ENCODE measurements around the gene CCDC50.

DNA sequence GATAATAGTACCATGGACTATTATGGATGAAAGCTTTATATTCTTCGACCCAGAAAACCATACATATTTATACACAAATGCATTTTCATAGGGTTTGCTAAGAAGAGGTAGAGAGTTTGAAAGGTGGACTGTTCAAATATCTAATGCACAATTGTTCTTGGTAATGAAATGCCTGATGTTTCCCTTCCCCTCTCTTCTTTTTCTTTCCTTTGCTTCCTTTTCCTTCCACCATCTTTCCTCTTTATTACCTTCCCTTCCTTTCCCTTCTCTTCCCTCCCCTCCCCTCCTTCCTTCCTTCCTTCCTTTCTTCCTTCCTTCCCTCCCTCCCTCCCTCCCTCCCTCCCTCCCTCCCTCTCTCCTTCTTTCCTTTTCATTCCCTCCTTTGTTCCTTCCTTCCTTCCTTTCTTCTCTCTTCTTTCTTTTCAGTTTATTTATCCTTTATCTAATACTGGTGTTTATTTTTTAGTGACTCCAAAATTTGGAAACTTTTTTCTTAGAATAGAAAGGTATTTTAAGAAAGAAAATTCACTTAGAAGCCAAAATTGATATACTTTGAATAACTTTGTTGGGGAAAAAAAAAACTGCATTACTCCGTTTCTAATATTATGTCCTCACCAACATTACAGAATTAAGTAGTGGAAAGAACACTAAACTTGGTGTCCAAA is 109.1 kb downstream of the CCDC50 start:
- no peak for TF ChIP-seq EZH2 (IDR thresholded peaks at IDR 0.05; ENCODE audit: borderline replicate concordance, low read depth, low read length, severe bottlenecking)
- TF ChIP-seq, protein P1, sequence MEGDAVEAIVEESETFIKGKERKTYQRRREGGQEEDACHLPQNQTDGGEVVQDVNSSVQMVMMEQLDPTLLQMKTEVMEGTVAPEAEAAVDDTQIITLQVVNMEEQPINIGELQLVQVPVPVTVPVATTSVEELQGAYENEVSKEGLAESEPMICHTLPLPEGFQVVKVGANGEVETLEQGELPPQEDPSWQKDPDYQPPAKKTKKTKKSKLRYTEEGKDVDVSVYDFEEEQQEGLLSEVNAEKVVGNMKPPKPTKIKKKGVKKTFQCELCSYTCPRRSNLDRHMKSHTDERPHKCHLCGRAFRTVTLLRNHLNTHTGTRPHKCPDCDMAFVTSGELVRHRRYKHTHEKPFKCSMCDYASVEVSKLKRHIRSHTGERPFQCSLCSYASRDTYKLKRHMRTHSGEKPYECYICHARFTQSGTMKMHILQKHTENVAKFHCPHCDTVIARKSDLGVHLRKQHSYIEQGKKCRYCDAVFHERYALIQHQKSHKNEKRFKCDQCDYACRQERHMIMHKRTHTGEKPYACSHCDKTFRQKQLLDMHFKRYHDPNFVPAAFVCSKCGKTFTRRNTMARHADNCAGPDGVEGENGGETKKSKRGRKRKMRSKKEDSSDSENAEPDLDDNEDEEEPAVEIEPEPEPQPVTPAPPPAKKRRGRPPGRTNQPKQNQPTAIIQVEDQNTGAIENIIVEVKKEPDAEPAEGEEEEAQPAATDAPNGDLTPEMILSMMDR (IDR thresholded peaks at IDR 0.05; ENCODE audit: borderline replicate concordance, extremely low read depth, low read length, poor library complexity, severe bottlenecking): no peak
